ENCODE data around the gene DYNC1I1.

DYNC1I1 gene

DNA sequence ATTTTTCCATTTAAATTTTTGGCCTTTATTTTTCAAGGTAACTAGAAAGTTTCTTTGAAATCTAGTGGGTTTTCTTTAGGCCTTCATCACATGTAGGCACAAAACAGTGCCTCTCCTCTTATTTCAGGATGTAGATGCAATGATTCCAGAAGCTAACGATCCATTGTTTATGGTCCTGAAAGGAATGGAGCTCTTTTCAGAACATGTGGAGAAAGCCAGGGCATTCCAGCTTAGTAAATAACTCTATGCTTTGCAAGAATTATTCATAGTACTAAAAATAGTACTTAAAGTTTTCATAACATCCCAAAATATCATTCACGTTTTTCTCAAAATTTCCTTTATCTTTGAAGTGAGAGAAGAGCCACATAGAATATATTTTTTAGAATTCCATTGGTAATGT, 91.3 kb downstream of the DYNC1I1 start:
- no peak for DNase-seq

DNA sequence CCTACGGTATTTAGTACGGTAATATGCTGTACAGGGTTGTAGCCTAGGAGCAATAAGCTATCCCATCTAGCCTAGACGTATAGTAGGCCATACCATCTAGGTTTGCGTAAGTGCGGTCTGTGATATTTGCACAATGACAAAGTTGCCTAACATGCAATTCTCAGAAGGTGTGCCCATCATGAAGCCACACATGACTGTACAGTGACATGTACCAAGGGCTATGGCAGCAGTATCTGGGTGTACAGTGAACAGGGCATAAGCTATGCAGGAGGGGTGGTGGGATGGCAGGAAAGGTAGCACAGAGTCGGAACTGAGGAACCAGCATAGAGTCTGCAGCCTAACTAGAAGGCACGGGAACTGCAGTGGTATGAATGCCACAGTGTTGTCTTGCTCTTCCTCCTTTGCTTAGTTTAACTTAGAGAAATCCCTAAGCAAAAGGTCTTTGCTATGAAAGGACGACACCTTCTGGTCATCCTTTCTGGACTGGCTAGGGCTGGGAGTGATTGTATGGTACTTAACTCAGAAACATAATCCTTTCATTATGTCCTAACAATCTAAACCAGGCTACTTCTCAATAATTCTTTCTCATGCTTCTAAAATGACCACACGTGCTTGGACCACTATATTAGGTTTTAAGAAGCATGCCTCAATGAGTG, 93.5 kb downstream of the DYNC1I1 start:
- no peak for DNase-seq

DNA sequence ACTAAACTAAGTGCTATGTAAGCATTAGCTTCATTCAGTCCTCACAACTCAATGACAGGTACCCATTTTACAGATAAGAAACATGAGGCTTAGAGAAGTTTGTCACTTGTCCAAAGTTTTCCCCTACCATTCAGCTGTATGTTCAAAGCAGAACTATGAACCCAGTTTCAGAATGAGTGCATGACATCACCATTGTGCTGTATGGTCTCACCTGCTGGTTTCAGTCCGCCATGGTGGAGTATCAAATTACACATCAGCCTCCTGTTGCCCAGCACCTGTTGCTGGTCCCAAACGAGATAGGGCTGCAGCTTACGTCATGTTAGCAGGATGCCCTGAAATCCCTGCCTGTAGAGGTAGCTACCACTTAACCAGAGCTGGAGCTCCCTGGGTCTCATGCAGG, 95.0 kb downstream of the DYNC1I1 start:
- DNase-seq: no peak

DNA sequence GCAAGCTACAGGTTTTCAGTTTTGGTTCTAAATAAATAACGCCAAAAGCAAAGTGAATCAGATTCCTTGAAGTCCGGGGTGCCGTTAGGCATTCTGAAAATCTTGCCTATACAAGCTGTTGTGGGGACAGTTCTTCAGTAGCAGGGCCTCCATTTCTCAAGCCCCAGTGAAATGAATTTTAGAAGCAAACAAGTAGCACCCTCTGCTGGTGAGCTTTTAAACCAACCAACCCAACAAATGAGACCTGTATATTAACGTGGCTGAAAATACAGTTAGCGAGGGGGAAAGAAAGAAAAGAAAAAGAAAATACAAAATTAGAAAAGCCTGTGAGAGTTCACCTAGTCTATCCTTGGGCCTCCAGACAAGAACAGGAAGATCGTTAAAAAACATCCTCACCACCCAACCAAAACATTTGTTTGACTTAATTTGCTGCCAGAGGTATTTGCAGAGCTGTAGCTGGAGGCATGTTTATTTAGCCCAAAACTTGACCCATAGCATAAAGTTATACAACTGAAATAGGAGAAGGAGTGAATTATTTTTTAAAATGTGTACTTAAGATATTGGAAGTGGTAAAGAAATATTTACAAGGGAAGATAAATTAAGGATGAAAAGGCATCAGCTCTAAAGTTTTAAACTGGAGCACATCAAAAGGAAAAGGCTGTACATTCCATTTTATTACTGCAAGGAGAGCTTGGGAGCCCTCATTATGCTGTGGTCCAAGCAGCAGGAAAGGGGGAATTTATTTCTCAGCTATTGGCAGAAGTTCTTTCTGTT, 98.9 kb downstream of the DYNC1I1 start:
- peak; percentile 27 for DNase-seq

DNA sequence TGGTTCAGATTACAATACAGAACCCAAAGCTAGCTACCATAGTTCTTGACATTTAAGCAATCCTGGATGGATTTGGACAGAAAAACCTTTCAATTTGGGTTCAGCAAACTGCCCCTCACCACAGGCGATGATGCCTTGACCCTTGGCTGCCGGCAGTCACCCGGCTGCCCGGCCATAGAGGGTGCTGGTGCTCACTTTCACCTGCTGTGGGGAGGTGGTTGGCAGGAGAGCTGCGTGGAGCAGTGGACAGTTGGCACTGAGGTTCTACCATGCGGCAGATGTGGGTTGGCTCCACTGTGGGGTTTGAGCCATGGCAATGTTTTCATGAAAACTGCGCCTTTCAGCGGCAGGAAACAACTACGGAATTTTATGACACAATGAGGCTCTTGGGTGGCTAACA, 99.5 kb downstream of the DYNC1I1 start:
- DNase-seq: no peak

DNA sequence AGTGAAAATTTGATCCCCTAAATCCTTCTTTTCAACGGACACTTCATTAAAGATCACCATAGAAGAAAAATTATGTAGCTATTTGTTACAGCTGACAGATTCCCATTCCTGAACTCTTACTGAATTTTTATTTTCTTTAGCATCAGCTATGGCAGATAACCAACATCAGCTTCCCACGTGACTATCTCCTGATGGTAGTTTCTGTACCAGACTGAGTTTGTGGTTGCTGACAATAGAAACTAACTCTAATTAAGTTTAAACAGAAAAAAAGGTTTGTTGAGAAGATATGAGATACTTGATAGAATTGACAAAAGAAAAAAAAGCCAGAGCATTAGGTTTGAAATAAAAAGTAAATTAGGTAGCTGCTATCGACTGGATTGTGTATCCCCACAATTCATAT, 101.8 kb downstream of the DYNC1I1 start:
- DNase-seq: no peak

DNA sequence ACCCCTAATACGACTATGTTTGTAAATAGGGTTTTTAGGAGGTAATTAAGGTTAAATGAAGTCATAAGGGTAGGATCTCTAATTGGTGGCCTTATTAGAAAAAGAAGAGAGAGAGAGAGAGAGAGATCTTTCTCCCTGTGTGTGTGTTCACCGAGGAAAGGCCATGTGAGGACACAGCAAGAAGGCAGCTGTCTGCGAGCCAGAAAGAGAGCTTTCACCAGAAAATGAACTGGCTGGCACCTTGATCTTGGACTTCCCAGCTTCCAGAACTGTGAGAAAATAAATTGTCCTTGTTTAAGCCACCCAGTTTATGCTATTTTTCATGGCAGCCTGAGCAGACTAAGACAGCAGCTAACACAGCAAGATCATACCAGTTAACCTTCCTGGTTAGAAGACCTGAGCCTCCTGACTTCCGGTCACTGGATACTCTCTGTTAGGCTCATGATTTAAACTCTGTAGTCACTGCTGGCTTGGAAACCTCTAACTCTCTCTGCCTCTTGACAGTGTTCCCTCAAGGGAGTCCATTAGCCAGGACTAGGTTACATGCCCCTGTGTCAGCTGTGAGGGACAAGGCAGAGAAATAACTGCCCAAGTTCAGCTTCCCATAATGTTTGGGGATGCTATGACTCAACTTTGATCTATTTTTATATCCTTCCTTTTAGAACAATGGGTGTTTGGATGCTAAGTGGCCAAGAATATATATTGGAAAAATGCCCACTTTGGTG, 102.3 kb downstream of the DYNC1I1 start:
- DNase-seq: no peak

DNA sequence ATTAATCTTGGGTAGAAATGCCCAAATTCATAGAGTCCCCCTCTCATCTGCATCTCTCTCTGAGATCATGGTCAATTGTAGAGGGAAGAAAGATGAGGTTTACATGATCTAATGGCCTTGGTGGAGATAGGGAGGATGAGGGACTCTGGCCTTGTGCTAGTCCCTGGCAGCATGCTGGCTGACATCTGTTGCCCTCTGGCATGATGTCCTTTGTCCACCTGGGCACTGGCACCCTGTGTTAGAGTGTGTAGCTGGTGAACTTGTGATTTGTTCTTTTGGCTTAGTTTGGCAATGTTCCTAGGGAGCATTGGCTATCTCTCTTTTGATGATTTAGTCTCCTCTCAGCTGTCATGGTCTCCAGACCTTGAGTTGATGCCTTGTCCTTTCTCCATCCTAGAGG, 103.2 kb downstream of the DYNC1I1 start:
- no peak for DNase-seq

DNA sequence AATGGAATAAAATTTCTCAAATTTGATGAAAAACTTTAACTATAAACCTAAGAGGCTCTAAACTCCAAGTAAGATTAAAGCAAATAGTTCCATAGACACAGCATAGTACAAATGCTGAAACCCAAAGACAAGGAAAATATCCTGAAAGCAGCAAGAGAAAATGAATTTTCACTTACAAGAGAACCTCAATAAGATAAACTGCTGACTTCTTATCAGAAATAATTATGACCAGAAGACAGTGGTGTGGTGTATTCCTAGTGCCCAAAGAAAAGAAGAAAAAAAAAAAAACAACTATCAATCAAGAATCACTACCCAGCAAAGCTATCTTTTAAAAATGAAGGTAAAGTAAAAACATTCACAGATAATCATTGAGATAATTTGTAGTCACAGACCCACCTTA, 106.3 kb downstream of the DYNC1I1 start:
- no peak for DNase-seq

DNA sequence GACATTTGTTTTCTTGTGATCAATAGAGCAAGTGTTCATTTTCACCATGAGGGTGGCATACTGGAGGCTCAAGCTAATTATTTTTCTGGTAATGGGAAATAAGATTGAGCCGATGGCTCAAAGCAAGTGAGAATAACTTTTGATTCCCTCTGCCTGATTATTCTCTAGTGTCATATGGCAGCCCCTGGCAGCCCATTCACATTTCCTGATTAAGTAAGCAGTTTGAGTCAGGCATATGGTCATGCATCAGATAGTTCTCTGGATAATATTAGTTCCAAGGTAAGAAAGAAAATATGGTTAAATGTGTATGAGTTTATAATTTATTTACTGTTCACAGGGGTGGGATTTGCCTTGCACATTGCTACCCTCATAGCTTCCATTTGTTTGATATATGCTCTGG, 109.2 kb downstream of the DYNC1I1 start:
- DNase-seq: no peak

DNA sequence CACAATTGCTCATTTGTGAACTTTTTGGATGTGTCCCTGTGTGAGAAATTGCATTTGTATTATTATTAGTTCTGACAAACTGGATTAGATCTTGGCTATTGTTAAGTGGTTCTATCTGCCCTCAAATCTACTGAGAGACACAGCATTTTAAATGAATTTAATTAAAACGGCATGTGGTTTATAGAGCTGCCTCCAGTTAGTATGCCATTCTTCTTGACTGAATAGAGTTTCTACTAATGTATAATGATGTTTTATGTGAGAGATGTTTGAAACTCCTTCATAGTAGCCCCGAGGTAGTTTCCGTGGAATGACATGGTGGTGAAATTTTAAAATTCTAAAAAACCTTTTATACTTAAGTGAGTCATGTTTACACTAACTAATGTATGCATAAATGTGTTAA, 110.9 kb downstream of the DYNC1I1 start:
- no peak for DNase-seq

DNA sequence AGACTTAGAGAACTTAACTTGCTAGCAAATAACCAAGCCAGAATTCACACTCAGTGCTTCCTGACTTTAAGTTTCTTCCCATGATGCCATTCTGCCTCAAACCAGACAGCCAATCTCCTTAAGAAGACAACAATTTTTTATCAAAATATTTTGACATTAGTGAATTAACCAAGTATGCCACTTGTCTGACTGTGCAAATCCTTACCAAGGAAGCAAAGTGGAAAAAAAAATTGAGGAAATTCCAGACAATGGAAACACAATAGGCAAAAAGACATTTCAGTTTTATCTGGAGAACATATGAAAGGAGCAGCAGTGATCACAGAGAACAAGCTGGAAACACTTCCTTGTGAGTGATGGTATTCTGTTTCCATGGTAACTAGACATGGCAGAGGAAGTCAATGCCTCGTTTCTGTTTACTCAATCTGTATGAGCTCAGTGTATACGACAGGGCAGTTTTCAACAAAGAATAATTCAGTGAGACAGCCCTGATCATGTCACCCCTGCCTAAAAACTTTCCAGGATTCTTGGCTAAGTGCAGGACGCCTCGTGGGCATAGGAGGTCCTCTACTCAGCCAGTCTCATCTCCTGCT, 114.2 kb downstream of the DYNC1I1 start:
- no peak for DNase-seq

DNA sequence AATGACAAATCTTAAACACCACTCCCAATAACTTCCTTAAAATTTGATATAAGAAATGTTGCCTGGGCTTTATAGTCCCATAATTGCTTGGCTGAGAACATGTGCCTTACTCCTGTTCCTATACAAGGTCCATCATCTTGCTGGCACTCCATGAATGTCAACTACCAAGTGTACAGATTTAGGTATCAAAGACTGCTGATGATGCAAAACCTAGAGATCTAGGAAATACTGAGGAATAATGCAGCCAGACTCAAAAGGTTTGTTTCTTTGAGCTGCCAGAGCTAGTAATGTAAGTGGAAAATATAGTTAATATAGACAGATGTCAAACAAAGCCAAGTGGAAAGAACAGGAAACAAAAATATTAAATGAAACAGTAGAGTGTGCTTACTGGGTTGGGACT, 121.1 kb downstream of the DYNC1I1 start:
- DNase-seq: no peak

DNA sequence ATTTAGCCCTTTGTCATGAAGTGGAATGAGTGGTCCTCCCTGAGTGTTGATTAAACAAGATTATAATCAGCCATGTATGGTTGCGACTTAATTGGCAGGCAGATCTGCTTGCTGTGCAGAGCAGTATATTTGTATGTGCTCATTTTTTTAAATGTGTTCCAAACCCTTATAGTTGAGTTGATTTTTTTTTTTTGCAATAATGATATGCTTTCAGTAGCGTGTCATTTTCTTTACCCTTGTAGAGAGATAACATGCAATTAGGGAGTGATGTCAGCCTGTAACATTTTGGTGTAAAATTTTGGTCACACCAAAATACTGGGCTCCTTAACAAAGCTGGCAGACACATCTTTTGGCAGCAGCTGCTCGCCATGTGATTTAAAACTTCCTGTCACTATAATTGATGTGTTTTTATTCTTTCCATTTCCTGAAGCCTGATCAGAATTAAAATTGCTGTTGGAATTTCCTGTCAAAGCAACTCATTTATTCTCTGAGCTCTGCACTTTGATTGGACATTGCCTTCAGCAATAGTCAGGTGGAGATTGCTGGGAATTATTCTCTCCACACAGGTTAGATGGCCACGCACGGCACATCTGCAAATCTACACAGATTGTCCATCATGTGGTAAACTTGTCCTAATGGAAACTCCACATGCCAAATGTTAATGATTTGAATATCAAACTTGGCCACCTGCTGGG, 125.3 kb downstream of the DYNC1I1 start:
- DNase-seq: no peak

DNA sequence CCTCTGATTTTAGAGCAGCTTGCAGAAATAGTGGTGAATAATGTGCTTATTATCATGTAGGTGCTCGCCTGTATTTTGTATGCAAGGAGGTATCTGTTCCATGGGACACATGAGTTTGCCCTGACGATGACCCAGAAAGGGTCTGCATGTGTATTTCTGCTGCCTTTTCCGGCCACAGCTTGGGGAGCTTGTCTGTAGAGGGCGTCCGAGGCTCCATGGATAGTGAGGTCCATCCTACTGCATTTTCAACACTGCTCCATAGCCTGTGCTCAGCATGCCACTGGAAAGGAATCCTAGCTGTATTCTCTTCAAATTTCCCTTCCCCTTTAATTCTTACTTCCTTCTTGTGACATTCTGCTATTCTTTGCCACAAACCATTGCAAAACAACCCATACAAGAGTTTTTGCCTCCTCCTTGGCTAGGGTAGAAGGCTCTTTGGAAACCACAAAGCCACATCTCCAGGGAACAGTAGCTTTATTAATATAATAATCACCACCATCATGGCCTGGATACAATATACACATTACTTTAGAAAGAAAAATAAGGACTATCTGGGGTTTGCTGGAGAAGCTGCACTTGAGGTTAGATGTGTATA, 127.7 kb downstream of the DYNC1I1 start:
- no peak for DNase-seq

DNA sequence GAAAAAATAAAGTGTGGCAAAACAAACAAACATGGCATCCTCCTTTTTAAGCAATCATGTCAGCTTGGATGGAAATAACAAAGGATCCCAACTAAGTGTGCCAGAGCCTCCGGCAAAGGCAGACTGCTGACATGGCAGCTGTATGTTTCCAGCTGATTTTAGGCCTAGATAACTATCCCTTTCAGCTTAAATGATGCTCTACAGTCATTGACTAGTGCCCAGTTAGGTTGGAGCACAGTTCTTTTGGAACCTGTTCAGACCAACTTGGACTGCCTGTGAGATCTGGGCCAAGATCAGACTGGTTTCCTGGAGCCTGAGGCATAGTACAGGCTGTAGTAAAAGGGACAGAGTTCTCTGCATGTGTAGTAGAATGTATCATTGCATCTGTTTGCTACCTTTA, 128.7 kb downstream of the DYNC1I1 start:
- no peak for DNase-seq

DNA sequence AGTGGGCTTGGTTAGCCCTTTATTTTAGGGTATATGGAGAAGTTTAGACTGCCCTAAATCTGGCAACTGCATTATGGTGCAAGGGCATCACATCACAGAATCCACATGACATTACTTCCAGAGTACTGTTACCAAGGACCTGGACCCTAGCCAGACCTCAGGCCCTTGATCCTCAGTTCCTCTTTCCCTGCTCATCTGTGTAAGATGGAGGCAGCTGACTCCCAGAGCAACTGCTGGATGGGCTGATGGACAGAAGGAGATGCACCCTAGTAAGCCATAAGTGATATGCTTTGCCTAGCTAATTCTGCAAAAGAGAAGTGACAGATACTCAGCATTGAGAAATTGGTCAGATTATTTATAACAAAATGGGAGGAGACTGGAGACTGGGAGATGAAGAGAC, 131.7 kb downstream of the DYNC1I1 start:
- no peak for DNase-seq

DNA sequence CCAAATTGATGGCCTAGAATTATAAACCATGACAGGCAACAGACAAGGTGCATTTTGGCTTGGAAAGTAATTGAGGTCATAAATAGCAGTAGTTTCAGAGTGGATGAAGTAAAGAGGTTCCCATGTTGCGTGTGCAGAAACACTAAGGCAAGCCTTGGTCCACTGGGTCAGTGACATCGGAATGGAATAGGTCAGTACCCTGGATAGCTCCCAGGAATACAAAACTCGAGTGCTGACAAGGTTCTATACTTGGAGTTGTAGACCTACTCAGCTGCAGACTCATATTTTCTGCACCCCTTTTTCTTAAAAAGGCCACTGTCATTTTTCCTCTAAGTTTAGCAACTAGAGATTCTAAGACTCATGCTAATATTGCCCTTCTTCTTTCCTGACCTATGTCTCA, 132.8 kb downstream of the DYNC1I1 start:
- no peak for DNase-seq

DNA sequence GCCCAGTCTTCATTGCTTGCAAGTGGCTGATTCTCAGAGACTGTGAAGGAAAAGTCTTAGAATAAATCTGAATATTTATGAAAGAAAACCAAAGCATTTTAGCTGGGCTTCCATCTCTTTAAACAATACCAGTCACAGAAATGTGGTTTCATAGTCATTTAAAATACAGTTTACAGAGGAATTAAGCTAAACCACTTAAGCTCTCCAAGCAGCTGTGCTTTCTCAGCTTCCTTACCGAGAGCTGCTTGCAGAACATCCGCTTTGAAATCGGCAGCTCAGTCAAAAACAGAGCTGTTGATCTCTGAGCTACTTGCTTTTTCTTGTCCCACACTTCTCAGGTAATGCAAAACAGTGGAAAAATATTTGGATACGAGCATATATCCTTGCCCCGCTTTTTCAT, 134.5 kb downstream of the DYNC1I1 start:
- DNase-seq: no peak

DNA sequence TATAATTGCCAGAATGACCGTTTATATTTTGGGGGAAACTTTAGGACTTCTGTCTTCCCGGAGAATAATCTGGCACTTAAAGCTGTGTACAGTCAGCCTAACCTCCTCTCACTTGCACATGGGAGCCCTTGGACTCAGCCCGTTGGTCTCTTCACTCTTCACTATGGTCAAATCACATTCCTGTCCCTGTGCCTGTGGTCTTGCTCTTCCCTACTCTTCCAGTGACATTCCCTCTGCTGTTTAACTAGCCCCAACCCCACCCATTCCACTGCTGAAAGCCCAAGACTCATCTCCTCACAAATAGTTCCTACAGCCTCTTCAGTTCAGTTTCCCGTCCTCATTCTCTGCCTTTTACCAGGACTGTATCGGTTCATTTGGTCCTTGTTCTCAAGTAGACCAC, 135.0 kb downstream of the DYNC1I1 start:
- no peak for DNase-seq

DNA sequence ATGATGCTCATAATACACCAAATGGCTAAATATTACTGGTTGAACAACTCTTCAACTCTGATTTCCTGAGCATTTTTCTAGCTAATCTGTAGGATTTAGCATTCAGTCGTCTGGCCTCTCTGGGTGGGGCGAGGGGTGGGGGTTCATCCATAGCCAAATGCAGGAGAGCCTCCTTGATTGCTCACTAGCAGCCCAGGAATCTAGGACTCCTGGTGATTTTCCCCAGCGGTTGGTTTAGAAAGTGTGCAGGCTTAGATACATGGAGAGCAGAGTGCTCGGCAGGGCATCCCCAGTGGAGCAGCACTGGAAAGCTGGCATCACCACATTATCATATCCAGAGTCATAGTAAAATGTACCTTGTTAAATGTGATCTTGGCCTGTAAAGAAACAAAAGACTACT, 136.1 kb downstream of the DYNC1I1 start:
- DNase-seq: no peak

DNA sequence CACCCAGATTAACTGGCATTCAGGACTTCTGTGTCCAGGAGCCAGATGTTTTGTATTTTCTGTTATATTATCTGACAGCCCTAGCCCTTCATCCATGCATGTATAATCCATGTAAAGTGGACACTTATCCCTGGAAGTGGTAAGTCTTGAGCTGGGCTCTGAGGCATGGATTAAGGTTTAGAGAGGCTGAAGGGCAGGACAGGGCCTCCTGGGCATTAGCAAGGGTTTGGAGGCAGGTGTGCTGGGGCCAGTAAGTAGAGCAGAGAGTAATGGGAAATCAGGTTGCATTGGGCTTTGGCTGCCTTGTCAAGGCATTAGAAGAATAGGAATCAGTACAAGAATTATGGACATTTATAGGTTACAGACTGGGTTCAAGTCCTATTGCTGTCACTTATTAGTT, 138.0 kb downstream of the DYNC1I1 start:
- no peak for DNase-seq

DNA sequence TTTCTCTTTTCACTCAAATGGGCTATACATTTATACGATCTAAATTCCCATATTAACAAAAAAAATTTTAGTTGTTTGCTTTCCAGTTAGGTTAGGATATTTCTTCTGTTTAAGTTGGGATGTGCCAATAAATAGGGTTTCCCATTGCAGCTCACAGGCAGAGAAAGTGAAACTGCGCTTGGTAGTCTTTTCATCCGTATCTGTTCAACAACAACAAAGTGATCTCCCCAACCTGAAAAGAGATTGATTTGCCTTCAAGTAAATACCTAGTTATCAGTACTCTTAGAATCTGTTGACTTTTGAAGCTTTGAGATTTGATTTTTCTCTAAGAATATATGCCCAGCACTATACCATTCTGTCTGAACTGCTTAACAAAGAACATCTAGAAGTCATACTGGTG, 143.4 kb downstream of the DYNC1I1 start:
- no peak for DNase-seq
